GM12864 (cell line): ENCODE results near the gene BCL2L12.
"Not testable (repeated sequence)": the region's sequence is repeated elsewhere in the genome, so short reads cannot be mapped to it uniquely, and the experiment has no call there.

Experiments used
- DNase-seq: peaks from one replicate; pipeline ENCODE4 v3.0.0-alpha.2; 2011; ENCODE audit warnings: low read depth
- H3K4me3 ChIP-seq: 2 replicates; pipeline ENCODE4 v1.5.1; 2011; ENCODE audit warnings: mild to moderate bottlenecking, low read depth, low read length, control low read depth
- TF ChIP-seq, protein P1 (sequence below): IDR thresholded peaks from 2 replicates; pipeline ENCODE4 v1.5.1; 2011; ENCODE audit warnings: low read depth, mild to moderate bottlenecking, moderate library complexity, low read length, control low read depth, inconsistent platforms; ENCODE audit errors: missing control alignments

Gene BCL2L12

DNA sequence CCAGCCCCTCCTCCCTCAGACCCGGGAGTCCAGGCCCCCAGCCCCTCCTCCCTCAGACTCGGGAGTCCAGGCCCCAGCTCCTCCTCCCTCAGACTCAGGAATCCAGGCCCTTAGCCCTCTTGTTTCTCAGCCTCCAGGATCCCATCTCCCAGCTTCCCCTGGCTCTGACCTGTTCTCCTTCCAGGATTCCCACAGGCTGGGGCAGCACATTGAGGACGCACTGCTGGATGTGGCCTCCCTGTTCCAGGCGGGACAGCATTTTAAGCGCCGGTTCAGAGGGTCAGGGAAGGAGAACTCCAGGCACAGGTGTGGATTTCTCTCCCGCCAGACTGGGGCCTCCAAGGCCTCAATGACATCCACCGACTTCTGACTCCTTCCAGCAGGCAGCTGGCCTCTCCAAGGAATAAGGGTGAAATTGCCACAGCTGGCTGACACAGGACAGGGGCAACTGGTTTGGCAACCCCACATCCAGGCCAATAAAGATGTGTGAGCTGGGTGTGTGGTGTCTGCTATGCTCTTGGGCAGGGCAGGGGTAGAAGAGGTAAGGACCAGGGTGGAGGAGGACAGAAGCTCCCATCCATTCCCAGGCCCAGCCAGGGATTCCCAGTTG is 47.6 kb downstream of the BCL2L12 start:
- TF ChIP-seq, protein P1, sequence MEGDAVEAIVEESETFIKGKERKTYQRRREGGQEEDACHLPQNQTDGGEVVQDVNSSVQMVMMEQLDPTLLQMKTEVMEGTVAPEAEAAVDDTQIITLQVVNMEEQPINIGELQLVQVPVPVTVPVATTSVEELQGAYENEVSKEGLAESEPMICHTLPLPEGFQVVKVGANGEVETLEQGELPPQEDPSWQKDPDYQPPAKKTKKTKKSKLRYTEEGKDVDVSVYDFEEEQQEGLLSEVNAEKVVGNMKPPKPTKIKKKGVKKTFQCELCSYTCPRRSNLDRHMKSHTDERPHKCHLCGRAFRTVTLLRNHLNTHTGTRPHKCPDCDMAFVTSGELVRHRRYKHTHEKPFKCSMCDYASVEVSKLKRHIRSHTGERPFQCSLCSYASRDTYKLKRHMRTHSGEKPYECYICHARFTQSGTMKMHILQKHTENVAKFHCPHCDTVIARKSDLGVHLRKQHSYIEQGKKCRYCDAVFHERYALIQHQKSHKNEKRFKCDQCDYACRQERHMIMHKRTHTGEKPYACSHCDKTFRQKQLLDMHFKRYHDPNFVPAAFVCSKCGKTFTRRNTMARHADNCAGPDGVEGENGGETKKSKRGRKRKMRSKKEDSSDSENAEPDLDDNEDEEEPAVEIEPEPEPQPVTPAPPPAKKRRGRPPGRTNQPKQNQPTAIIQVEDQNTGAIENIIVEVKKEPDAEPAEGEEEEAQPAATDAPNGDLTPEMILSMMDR = no peak
- no peak overlapping the region for H3K4me3 ChIP-seq
- no peak for DNase-seq

DNA sequence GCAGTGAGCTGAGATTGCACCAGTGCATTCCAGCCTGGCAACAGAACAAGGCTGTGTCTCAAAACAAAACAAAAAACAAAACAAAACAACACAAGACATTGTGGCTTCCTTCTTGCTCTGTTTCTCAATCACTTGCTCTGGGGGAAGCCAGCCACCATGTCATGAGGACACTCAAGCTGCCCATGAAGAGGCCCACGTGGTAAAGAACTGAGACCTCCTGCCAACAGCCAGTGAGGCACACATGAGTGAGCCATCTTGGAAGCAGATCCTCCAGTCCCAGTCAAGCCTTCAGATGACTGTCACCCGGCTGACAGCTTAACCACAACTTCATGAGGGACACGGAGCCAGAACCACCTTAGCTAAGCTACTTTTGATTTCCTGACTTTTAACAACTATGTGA is 50.4 kb downstream of the BCL2L12 start:
- H3K4me3 ChIP-seq = no peak overlapping the region
- TF ChIP-seq, protein P1 = no peak
- no peak for DNase-seq

DNA sequence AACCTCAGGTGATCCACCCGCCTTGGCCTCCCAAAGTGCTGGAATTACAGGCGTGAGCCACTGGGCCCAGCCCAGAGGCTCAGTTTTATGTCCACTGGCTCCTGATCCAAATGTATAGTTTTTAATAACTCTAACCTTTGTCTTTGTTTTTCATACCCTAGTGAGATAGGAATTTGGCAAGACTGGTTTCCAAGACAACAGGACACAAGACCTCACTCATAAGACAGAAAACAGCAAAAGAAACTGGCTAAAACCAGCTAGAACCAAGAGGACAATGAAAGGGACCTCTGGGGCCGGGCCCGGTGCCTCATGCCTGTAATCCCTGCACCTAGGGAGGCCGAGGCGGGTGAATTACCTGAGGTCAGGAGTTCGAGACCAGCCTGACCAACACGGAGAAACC is 52.8 kb downstream of the BCL2L12 start:
- no peak for DNase-seq
- TF ChIP-seq, protein P1 = no peak
- no peak overlapping the region for H3K4me3 ChIP-seq

DNA sequence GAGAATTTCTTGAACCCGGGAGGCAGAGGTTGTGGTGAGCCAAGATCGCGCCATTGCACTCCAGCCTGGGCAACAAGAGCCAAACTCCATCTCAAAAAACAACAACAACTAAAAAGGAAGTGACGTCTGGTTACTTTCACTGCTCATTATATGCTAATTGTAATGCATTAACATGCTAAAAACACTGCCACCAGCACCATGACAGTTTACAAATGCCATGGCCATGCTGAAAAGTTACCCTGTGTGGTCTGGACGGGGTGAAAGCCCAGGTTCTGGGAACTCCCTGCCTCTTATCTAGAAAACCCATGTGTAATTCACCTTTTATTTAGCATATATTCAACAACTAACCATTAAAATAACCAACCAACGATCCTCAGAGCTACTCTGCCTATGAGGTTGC is 53.3 kb downstream of the BCL2L12 start:
- TF ChIP-seq, protein P1 = no peak
- H3K4me3 ChIP-seq = no peak overlapping the region
- no peak for DNase-seq

DNA sequence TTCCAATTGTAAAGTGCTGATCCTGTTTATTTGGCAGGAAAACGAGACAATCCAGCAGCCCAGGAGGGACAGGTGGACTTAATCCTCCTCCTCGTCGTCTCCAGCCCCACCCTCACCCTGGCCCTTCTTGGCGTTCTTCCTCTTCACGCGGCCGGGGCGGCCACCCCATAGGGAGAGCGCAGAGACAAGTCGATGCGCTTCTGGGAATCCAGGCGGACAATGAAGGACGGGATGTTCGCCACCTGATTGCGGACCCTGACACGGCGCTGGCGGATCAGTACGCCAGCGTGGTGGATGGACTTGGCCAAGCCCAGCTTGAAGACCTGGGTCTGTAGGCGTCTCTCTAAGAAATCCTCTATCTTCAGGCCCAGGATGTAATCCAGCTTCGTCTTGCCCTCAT is 53.7 kb downstream of the BCL2L12 start:
- not testable (repeated sequence) for H3K4me3 ChIP-seq, DNase-seq
